ENCODE results near the gene MRPL43. TPM values are rescaled to one million over a fixed set of nuclear protein-coding genes. Genes with fewer than 3 reads are reported as not detected.

MRPL43 gene
- total RNA-seq, 2 donors from 2014 or later, result 98.3 to 119 TPM

DNA sequence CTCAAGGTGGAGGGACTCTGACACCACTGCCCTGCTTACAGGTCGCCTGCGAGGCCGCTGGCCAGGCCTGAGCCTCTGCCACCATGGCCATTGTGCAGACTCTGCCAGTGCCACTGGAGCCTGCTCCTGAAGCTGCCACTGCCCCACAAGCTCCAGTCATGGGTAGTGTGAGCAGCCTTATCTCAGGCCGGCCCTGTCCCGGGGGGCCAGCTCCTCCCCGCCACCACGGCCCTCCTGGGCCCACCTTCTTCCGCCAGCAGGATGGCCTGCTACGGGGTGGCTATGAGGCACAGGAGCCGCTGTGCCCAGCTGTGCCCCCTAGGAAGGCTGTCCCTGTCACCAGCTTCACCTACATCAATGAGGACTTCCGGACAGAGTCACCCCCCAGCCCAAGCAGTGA is 15.2 kb upstream of the MRPL43 start:
- Histone ChIP-seq H3K27ac (peak overlapping the region; percentile 99 to 100), H3K9me3 (no peaks in the 10 kb centered on the region), H3K4me3 (no peak overlapping the region), H3K27me3 (replicated peaks; ENCODE audit: insufficient read depth) (no peaks in the 10 kb centered on the region), H3K36me3 (peaks cover 3 to 15% of the 10 kb centered on the region in 2 donors), H3K4me1 (replicated peaks) (peaks cover 17% of the 10 kb centered on the region)
- intact Hi-C loops (cut with DNase I), result no loop called here
- TF ChIP-seq POLR2AphosphoS5 (IDR thresholded peaks at IDR 0.05) (no peak), POLR2A (IDR thresholded peaks at IDR 0.05) (no peak)
- TF ChIP-seq, protein P1, sequence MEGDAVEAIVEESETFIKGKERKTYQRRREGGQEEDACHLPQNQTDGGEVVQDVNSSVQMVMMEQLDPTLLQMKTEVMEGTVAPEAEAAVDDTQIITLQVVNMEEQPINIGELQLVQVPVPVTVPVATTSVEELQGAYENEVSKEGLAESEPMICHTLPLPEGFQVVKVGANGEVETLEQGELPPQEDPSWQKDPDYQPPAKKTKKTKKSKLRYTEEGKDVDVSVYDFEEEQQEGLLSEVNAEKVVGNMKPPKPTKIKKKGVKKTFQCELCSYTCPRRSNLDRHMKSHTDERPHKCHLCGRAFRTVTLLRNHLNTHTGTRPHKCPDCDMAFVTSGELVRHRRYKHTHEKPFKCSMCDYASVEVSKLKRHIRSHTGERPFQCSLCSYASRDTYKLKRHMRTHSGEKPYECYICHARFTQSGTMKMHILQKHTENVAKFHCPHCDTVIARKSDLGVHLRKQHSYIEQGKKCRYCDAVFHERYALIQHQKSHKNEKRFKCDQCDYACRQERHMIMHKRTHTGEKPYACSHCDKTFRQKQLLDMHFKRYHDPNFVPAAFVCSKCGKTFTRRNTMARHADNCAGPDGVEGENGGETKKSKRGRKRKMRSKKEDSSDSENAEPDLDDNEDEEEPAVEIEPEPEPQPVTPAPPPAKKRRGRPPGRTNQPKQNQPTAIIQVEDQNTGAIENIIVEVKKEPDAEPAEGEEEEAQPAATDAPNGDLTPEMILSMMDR (IDR thresholded peaks at IDR 0.05), result no peak
- WGBS, result 80% methylated on average over 8 of the region's 11 CpGs
- no peak for DNase-seq (ENCODE audit: low spot score)

DNA sequence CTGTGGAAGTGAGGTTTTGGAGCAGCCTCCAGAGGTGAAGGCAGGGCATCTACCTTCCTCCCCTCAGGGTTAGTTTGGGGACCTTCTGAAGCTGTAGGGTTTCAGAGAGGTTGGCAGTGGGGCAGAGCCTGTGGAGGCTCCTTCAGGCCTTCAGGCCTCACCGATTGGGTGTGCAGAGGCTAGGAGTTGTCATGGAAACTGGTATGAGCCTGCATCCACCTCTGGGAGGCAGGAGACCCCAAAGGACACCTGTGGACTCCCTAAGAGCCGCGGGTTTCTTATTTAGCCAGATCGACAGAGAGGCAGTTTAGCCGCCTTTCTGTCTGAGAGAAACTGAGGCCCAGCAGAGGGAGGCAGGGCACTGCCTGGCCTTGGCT is 14.3 kb upstream of the MRPL43 start:
- TF ChIP-seq POLR2A (IDR thresholded peaks at IDR 0.05) (no peak), POLR2AphosphoS5 (IDR thresholded peaks at IDR 0.05) (no peak)
- TF ChIP-seq, protein P1 (IDR thresholded peaks at IDR 0.05), result no peak
- intact Hi-C loops (cut with DNase I), result no loop called here
- no peaks in the 10 kb centered on the region for H3K9me3 ChIP-seq
- WGBS, result 42% methylated on average over 5 of the region's 5 CpGs
- no peak for DNase-seq (ENCODE audit: low spot score)
- peak overlapping the region in 1 of 2 donors; percentile 91 for H3K4me3 ChIP-seq
- H3K36me3 ChIP-seq, result peaks cover 3 to 15% of the 10 kb centered on the region in 2 donors
- peaks cover 19% of the 10 kb centered on the region for H3K4me1 ChIP-seq (replicated peaks)
- H3K27ac ChIP-seq, result peak overlapping the region; percentile 99 to 100
- H3K27me3 ChIP-seq (replicated peaks; ENCODE audit: insufficient read depth), result no peaks in the 10 kb centered on the region

DNA sequence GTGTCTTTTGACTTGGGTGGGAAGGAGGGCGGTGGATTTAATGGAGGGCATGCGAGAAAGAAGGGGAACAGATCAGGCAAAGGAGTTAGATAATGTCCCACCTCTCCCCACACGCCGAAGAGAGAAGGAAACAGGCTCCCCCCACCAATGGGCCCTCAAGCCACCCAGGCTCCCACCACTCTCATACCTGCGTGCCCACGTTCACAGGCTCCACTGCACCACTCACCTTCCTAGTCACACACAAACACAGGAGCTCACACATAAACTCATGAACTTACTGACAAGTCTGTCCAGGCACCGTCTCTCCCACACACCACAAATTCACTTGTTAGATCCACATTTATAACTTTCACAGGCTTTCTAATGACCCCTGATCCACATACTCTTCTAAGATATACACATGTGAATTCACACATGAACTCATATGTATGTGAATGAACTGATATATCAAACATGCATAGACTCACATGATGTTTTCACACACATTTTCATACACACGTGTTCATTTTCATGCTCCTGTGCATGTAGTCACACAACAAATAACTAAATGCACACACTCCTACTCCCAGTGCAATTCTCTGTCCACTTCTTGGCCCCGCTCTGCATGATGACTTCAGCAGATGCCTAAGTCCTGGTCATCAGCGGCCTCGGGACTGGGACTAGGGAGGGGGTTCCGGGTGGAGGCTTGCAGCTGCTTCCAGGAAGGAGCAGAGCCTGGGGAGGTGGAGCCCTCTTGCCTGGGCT is 13.8 kb upstream of the MRPL43 start:
- Histone ChIP-seq H3K4me1 (replicated peaks) (peaks cover 23% of the 10 kb centered on the region), H3K36me3 (peaks cover 3 to 15% of the 10 kb centered on the region in 2 donors), H3K27ac (peak overlapping the region; percentile 99 to 100), H3K4me3 (peak overlapping the region; percentile 64 to 91), H3K9me3 (no peaks in the 10 kb centered on the region), H3K27me3 (replicated peaks; ENCODE audit: insufficient read depth) (no peaks in the 10 kb centered on the region)
- DNase-seq (ENCODE audit: low spot score), result peak; percentile 58
- TF ChIP-seq POLR2A (IDR thresholded peaks at IDR 0.05), result peak; percentile 78
- TF ChIP-seq, protein P1 (IDR thresholded peaks at IDR 0.05), result no peak
- TF ChIP-seq POLR2AphosphoS5 (IDR thresholded peaks at IDR 0.05), result peak; percentile 88
- intact Hi-C loops (cut with DNase I), result no loop called here
- 16% methylated on average over 12 of the region's 12 CpGs for WGBS

DNA sequence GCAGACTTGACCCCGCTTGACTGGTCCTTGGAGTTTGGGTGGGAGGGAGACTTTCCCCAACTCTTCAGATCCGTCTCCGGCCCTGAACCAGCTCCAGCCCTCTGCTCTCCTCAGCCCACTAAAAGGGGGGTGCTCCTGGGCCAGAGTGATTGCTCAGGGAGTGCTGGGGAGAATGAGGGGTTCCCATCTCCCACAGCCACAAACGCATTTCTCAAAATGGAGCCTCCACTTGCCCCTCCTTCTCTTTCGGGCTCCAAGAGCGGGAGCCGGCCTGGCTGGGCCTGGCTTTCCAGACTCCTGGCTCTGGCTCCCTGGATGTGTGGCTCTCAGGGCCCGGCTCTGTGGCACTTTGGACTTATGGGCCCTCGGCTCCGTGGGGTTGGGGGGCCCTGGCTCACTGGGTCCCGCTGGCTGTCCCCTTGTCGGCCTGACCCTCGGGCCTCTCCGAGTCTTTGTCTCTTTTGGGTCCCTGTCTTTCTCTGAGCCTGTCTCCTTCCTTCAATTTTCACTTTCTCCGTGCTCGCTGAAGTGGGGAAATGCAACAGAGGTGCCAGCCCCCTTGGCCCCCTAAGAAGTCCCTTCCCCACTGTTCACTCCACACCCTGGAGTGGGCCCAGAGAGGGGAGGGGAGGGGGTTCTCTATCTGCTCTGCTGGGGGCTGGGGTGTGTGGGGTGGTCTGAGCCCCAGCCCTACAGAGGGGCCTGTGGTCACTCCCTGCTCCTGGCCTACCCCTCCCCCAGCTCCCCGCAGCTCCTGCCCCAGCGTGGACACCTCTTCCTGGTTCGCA is 13.0 kb upstream of the MRPL43 start:
- no peaks in the 10 kb centered on the region for H3K9me3 ChIP-seq
- WGBS, result 3% methylated on average over 19 of the region's 19 CpGs
- no peak for TF ChIP-seq POLR2A (IDR thresholded peaks at IDR 0.05)
- no peak for TF ChIP-seq POLR2AphosphoS5 (IDR thresholded peaks at IDR 0.05)
- TF ChIP-seq, protein P1 (IDR thresholded peaks at IDR 0.05), result no peak
- H3K4me3 ChIP-seq, result peak overlapping the region; percentile 64 to 91
- H3K4me1 ChIP-seq (replicated peaks), result peaks cover 23% of the 10 kb centered on the region
- intact Hi-C loops (cut with DNase I), result no loop called here
- peak overlapping the region; percentile 99 to 100 for H3K27ac ChIP-seq
- peaks cover 0 to 15% of the 10 kb centered on the region in 2 donors for H3K36me3 ChIP-seq
- DNase-seq (ENCODE audit: low spot score), result no peak
- H3K27me3 ChIP-seq (replicated peaks; ENCODE audit: insufficient read depth), result no peaks in the 10 kb centered on the region
